CD4-positive, alpha-beta T cell treated with Interleukin-21 for 1 hour (primary cell): ENCODE data around the gene PRR12.
"Not testable (repeated sequence)": the region's sequence is repeated elsewhere in the genome, so short reads cannot be mapped to it uniquely, and the experiment has no call there.

Source experiments
- DNase-seq: peaks from one replicate; pipeline ENCODE4 v3.0.0-alpha.2; 2020

PRR12 gene

DNA sequence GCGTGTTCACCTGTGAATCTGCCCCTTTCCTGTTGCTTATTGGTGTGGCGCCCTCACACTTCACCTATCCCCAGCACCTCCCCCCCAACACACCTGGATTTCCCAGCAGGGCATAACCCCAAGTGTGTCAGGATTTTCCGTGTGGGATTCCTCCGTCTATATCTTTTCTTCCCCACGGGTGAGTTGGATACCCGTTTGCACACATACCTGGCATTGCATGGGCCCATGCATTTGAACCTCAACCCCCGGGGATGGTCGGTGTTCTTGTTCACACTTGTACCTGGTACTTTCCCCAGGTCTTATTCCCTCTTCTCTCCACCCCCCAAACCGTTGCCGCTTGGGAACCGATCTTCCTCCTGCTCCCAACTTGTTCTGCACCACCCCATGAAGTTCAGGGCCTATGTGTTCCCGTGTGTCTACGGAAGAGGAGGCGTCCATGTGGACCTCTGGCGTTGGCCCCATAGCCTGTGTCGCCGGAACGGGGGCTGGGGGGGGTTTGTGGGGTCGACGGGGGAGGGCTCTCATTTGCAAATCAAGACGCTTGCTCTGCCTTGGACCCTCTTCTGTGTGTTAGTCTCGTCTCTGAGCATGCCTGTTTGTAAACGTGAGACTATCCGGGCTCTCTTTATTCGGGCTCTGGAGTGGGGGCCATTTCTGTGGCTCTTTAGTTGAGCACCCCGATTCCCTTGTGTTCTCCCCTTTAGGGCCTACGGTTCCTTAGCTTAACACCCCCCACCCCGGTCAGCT is 1.7 kb downstream of the PRR12 start:
- DNase-seq, result peak; percentile 16

DNA sequence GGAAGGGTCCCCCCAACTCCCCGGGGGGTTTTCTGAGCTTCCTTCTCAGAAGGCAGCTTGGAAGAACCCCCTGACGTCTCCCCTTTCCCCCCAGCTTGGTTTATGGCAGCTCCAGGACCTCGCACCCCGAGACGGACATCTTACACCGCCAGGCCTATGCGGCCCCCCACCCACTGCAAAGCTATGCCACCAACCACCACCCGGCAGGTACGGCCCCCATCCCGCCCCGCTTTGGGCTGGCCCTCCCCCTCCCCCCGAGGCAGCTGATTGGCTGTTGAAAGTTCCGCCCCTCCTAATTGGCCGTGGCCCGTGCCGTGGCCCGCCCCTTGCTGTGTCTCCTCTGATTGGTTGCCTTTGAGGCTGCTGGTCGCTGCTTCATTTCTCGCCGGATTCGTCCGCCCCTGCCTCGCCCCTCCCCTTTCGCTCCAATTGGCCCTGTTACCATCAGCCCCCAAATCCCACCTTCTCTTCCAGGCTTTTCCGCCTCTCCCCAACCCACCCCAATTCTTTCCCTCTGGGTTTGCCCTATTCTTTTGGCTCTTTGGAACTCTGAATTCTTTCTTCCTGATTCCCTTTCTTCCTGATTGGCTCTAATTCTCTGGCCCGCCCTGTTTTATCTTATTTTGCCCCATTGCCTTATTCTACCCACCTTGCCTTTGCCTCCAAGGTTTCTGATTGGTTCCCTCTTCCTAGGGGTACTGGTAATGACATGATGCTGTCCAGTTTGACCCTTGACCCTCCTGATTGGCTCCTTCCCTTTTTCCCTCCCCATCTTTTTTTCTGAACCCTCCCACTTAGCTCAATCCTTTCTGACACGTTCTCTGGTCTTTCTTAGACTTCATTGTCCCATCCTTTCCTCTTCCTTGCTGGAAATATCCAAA is 2.5 kb downstream of the PRR12 start:
- peak; percentile 95 for DNase-seq

DNA sequence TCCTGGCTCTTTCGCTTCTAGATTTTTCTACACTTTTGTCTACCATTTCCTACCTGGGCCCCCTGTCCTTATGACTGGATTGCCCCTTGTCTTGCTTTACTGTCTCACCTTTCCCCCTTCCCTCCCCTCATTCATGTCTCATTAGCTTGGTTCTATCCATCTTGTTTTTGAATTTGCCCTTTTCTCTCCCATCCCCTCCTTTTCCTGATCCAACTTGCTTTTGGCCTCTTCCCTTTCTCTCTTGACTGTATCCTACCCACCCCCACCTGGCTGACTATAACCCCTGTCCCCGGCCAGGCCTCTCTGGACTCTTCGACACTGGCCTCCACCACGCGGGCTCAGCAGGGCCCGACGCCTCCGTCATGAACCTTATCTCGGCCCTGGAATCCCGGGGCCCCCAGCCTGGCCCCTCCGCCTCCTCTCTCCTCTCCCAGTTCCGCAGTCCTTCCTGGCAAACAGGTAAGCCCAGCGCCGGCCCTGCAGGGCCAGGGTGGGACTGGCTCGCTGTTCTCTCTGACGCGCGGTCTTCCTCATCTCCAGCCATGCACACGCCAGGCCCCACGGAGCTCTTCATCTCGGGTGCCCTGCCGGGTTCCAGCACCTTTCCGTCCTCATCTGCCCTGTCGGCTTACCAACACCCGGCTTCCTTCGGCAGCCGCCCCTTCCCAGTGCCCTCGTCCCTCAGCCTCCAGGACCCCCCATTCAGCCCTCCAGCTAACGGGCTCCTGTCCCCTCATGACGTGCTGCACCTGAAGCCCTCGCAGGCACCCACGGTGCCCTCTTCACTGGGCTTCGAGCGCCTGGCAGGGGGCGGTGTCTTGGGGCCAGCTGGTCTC is 3.4 kb downstream of the PRR12 start:
- no peak for DNase-seq

DNA sequence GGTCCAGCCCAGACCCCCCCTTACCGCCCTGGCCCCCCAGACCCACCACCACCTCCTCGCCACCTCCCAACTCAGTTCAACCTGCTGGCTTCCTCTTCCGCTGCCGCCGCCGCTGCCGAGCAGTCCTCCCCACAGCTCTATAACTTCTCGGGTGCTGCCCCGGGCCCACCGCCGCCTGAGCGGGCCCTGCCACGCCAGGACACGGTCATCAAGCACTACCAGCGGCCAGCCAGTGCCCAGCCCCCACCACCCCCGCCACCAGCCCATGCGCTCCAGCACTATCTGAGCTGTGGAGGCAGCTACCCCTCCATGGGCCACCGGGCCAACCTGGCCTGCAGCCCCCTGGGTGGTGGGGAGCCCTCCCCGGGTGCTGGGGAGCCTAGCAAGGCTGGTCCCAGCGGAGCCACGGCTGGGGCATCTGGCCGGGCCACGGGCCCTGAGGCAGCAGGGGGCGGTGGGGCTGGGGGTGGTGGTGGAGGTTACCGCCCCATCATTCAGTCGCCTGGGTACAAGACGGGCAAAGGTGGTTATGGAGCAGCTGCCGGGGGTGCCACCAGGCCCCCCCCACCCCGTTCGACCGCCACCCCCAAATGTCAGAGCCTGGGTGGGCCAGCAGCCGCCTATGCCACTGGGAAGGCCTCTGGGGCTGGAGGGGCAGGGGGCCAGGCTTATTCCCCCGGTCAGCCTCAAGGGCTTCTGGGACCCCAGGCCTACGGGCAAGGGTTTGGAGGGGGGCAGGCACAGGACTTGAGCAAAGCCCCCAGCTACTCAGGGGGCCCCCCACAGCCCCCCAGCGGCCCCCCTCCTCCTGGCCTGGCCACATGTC is 4.2 kb downstream of the PRR12 start:
- DNase-seq, result no peak

DNA sequence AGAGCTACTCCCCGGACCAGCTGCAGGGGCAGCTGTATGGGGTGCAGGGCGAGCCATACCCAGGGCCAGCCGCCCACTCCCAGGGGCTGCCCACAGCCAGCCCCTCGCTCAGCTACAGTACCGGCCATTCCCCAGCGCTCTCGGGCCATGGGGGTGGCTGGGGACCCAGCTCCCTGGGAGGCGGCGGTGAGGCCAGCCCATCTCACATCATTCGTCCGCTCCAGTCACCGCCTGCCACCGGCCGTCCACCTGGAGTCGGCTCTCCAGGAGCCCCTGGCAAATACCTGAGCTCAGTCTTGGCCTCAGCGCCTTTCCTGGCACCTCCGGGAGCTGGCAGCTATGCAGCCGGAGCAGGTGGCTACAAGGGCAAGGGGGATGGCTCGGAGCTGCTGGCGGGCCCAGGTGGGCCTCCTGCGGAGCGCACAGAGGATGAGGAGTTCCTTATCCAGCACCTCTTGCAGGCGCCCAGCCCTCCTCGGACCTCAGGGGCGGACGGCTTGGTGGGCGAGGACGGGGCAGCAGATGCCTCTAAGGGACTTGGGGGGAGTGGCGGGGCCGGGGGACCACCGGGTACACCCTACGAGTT is 4.9 kb downstream of the PRR12 start:
- DNase-seq, result no peak

DNA sequence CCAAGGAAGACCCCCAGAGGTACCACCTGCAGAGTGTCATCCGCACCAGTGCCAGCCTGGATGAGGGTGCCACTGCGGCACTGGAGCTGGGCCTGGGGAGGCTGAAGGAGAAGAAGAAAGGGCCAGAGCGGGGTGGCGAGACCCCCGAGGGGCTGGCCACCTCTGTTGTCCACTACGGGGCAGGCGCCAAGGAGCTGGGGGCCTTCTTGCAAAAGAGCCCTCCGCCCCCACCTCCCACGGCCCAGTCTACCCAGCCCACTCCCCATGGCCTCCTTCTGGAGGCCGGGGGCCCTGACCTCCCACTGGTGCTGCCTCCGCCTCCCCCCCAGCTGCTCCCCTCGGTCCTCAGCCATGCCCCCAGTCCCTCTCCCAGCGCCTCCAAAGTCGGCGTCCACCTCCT is 5.4 kb downstream of the PRR12 start:
- DNase-seq, result no peak

DNA sequence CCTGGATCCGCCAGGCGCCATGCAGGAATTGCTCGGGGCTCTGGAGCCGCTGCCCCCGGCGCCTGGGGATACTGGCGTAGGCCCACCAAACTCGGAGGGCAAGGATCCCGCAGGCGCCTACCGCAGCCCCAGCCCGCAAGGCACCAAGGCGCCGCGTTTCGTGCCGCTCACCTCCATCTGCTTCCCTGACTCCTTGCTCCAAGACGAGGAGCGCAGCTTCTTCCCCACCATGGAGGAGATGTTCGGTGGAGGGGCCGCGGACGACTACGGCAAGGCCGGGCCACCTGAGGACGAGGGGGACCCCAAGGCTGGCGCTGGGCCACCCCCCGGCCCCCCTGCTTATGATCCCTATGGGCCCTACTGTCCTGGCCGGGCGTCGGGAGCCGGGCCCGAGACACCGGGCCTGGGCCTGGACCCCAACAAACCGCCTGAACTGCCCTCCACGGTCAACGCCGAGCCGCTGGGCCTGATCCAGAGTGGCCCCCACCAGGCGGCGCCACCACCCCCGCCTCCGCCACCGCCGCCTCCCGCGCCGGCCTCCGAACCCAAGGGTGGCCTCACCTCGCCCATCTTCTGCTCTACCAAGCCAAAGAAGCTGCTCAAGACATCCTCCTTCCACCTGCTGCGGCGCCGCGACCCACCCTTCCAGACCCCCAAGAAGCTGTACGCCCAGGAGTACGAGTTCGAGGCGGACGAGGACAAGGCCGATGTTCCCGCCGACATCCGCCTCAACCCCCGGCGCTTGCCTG is 6.1 kb downstream of the PRR12 start:
- no peak for DNase-seq

DNA sequence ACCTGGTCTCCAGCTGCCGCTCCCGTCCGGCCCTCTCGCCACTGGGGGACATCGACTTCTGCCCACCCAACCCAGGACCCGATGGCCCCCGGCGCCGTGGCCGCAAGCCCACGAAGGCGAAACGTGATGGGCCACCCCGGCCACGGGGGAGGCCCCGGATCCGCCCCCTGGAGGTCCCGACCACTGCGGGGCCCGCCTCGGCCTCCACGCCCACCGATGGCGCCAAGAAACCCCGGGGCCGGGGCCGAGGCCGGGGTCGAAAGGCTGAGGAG is 6.7 kb downstream of the PRR12 start:
- DNase-seq, result no peak

DNA sequence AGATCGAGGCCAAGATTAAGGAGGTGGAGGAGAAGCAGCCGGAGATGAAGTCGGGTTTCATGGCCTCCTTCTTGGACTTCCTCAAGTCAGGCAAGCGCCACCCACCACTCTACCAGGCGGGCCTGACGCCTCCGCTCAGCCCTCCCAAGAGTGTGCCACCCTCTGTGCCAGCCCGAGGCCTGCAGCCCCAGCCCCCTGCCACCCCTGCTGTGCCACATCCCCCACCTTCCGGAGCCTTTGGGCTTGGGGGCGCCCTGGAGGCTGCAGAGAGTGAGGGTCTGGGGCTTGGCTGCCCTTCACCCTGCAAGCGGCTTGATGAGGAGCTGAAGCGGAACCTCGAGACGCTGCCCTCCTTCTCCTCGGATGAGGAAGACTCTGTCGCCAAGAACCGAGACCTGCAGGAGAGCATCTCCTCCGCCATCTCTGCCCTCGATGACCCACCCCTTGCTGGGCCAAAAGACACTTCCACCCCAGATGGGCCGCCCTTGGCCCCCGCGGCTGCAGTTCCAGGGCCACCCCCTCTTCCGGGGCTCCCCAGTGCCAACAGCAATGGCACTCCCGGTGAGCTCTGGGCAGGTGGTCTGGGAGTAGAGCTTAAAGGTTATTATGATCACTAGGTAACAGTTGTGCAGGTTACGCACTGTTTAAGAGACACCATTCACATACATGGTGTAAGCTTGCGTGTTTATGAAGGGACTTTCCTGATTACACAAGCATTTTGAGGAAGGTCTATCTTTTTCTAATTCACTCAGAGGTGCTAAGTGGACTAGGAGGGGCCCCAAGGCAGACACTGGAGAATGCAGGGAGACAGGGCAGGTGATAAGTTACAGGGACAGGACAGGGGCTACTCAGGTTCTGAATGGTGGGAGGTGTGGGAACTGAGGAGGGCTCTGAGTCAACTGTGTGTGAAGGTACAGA is 8.7 kb downstream of the PRR12 start:
- no peak for DNase-seq

DNA sequence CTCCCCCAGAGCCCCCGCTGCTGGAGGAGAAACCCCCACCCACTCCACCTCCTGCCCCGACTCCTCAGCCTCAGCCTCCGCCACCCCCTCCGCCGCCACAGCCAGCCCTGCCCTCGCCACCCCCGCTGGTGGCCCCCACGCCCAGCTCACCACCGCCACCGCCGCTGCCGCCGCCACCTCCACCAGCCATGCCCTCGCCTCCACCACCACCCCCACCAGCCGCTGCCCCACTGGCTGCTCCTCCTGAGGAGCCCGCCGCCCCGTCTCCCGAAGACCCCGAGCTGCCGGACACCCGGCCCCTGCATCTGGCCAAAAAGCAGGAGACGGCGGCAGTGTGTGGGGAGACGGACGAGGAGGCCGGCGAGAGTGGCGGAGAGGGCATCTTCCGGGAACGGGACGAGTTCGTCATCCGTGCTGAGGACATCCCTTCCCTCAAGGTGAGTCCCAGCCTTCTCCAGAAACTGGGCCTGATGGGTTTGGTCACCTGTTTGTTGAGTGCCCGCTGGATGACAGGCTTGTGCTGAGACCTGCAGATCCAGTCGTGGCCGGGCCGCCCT is 10.6 kb downstream of the PRR12 start:
- no peak for DNase-seq

DNA sequence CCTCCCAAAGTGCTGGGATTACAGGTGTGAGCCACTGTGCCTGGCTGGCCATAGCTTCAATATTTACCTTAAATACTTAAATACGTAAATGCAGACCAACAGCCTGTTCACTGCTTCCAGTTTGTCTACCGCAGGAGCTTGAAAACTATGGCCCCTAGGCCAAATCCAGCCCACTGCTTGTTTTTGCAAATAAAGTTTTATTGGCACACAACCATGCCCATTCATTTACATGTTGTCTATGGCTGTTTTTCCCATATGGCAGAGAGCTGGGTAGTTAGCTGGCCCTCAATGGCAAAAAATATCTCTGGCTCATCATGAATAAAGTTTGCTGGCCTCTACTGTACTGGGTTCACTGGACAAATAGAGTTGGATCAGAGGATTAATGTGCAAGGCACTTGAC is 11.8 kb downstream of the PRR12 start:
- no peak for DNase-seq

DNA sequence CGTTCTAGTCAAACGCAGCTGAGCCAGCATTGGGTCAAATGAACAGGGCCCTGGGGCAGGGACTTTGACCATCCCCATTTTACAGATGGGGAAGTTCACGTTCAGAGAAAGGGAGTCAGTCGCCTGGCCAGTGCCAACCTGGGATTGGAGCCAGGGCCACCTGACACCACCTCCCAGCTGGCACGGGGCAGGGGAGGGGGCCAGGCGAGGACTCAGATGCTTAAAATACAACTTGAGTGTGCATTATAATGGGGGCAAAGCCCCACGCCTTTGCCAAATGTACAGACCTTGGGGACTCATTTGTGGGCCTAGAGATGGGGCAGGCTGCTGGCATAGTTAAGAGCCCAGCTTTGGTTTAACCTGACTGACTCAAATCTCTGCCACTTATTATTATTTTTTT is 14.6 kb downstream of the PRR12 start:
- no peak for DNase-seq

DNA sequence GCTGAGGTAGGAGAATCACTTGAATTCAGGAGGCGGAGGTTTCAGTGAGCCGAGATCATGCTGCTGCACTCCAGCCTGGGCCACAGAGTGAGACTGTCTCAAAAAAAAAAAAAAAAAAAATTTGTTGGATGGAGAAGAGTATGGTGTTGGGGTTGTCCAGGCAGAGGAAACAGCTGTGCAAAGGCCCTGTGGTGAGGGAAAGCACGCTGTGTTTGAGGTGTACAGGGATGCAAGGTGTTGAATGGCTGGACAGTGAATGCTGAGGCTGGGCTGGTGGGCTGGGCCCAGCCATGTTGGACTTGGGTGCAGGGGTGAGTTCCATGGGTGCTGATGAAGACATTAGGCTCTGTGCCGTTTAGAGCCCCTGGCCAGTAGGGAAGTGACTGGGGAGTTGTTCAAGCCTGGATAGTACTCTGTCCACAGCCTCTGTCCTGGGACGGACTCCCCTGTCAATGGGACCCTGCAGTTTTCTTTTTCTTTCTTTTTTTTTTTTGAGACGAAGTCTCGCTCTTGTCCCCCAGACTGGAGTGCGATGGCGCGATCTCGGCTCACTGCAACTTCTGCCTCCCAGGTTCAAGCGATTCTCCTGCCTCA is 18.6 kb downstream of the PRR12 start:
- DNase-seq, result no peak

DNA sequence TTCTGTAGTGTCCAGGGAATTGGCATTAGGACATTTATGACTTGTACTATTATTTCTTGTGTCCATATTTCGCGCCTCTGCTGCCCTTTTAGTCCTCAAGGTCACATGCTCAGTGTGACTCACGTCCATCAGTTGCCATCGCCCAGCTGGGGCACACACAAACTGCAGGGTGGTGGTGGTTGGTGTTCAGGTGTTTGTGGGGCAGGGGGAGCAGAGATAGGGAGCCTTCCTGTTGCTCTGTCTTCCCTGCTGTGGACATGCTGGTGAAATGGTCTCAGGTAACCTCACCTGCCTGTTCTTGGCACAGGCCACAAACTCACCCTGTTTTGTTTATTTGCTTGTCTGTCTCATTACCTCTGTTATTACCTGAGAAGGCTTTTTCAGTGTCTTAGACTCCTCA is 22.4 kb downstream of the PRR12 start:
- DNase-seq, result no peak

DNA sequence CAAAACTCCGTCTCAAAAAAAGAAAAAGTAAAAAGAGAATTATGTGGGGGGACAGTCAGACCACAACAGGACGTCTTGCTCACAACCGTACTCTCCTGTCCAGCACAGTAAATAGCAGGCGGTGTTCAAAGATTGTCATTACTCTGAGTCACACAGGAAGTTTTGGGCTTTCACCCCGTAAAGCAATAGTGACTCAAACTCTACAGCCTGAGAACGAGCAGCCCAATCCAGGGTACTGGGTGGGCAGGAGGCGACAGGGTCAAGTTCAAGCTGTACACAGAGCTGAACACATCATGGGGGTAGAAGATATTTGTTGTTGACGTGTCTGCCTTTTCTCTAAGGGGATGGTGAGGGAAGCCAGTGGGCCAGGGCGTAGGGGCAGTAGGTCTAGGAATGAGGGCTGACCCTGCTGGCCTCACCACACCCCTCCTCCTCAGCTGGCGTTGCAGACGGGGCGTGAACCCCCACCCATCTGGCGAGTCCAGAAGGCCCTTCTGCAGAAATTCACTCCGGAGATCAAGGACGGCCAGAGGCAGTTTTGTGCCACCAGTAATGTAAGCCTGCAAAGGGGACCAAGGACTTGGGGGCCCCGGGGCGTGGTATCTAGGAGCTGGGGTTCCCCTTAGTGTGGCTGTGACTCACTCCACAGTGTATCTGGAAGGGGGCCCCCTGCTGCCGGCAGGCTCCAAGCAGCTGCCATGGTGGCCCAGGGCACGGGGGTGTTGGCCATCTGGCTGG is 23.3 kb downstream of the PRR12 start:
- DNase-seq, result peak; percentile 10

DNA sequence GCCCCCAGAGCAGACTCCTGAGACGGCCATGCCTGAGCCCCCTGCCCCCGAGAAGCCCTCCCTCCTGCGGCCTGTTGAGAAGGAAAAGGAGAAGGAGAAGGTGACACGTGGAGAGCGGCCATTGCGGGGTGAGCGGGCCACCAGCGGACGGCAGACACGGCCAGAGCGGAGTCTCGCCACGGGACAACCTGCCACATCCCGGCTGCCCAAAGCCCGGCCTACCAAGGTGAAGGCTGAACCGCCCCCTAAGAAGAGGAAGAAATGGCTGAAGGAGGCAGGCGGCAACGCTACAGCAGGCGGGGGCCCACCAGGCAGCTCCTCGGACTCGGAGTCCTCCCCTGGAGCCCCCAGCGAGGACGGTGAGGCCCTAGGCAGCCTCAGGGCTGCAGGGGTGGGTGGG is 24.9 kb downstream of the PRR12 start:
- no peak for DNase-seq

DNA sequence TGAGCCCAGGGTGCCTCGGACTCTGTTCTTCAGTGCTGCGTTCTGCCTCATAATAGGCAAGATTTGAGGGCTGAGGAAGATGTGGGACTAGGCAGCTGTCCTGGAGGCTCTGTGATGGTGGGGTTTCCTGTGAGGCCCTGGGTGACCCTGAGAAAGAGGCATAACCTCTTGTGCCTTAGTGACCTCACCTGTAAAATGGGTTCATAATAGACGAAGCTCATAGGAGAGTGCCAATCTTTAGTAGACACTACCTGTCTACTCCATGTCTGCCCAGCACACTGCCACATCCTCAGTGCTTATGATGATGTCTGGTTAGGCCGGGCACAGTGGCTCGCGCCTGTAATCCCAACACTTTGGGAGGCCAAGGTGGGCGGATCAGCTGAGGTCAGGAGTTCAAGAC is 25.6 kb downstream of the PRR12 start:
- no peak for DNase-seq

DNA sequence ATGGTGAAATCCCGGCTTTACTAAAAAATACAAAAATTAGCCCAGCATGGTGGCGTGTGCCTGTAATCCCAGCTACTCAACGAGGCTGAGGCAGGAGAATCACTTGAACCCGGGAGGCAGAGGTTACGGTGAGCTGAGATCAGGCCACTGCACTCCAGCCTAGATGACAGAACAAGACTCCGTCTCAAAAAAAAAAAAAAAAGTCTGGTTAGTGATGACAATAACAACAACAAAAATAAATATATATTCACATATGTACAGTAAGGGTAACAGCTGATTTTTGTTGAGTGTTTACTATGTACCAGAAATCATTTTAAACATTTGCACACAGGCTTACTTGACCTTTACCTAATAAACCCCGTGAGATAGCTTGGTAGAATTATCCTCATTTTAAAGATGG is 26.0 kb downstream of the PRR12 start:
- DNase-seq, result no peak

DNA sequence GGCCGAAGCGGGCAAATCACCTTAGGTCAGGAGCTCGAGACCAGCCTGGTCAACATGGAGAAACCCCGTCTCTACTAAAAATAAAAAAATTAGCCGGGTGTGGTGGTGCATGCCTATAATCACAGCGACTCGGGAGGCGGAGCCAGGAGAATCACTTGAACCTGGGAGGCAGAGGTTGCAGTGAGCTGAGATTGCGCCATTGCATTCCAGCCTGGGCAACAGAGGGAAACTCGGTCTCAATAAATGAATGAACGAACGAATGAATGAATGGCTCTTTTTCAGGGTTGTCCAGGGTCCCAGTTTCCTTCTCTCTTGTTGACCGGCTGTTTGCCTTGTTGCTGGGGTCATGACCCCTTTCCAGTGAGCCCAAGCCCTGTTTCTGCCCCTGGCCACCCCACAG is 26.9 kb downstream of the PRR12 start:
- DNase-seq, result not testable (repeated sequence)
